Fibroblast of upper back skin (primary cell): ENCODE data around the gene PGGHG.
A peak's percentile ranks its signal among the peaks of the same experiment; 100 is the strongest.
"Not testable (repeated sequence)": the region's sequence is repeated elsewhere in the genome, so short reads cannot be mapped to it uniquely, and the experiment has no call there.

ENCODE experiments used
- DNase-seq: peaks from one replicate; pipeline ENCODE4 v3.0.0-alpha.2; 2013

Gene PGGHG

DNA sequence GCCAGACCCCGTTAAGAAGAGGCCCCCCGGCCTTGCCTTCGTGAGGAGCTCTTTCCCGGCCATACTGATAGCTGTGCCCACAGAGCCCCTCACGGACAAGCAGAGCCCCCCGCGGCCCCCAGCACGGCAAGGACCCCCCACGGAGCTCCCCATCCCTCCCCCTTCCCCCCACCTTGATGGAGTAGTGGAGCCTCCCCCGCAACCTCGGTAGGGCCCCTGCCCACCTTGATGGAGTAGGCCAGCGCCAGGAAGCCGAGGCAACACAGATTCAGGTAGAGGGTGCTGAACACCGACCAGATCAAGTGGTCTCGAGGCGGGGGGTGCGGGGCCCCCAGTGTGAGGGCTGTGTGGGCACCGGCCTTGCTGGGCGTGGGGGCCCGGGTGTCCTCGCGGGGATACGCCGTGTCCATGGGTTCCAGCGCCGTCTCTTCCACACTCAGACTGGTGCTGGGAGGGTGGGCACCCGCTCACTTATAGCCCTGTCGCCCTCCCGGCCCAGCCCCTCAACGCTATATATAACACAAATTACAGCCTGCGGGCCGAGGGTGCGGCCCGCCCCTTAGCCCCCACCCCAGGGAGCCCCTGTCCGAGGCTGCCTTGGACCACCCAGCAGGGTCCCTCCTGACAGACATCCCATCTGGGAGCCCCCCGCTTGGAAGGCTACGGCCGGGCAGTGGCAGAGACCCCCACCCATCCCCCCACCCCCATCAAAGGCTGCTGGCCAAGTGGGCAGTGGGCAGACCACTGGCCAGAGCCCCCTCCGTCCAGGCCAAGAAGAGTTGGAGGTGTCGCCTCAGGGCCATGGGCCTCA, 10.4 kb downstream of the PGGHG start, which contains the start of gene IFITM5:
TSS of gene IFITM5 (minus strand) at position 446 of the 811 bp plus-strand sequence. CDS start at position 410, 36 bp downstream.
- DNase-seq = no peak

- peak; percentile 25 for DNase-seq
Observed at GRCh38 chr11:299951-300735, 11.2 kb downstream of the PGGHG start.

GRCh38 chr11:303363-303762, 14.4 kb downstream of the PGGHG start:
- DNase-seq = no peak

DNA sequence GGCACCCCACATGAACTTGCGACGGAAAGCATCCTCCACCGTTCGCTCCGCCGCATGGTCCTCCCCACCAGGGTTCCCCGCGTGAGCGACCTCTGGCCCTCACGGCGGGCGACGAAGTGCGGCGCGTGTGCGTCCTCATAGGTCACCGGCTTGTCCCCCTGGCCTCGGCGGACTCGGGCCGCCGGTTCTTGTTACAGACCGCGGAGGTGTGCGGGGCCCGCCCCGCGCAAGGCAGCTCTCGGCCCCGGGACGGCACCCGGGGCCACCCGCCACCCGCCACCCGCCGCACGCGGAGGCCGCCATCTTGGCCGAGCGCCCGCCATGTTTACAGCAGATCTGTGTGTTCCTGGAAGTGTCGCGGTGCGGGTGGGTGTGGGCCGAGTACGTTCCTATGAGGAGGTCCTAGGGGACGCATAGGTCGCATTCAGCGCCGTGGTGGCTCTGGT, 15.2 kb downstream of the PGGHG start:
- no peak for DNase-seq

DNA sequence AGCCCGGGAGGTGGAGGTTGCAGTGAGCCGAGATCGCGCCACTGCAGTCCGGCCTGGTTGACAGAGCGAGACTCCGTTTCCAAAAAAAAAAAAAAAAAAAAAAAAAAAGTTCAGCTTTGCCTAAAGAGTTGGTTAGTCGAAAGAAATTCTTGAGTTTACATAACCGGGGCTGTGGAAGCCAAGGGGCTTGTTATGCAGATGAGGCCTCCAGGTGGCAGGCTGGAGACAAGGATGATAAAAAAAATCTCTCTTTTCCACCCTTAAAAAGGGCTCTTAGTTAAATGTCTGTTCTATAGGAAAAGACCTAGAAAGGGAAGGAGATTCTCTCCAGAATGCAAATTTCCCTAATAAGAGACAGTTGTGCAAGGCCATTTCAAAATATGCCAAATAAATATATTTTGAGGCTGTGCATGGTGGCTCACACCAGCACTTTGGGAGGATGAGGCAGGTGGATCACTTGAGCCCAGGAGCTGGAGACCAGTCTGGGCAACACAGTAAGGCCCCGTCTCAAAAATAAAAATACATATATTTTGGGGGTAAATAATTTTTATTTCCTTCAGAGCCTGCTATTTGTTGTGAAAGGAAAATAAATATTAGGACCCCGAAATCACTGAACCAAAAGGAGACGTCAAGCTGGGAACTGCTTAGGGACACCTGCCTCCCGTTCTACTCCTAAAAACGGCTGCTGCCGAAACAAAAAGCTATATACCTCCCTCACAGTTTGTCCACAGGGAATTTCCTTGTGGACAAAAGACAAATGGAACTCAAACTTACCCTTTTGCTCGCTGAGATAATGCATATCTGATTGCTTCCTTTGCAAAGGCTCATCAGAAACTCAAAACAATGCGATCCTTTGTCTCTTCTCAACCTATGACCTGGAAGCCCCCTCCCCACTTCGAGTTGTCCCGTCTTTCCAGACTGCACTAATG, 16.3 kb downstream of the PGGHG start:
- DNase-seq = peak; percentile 80

DNA sequence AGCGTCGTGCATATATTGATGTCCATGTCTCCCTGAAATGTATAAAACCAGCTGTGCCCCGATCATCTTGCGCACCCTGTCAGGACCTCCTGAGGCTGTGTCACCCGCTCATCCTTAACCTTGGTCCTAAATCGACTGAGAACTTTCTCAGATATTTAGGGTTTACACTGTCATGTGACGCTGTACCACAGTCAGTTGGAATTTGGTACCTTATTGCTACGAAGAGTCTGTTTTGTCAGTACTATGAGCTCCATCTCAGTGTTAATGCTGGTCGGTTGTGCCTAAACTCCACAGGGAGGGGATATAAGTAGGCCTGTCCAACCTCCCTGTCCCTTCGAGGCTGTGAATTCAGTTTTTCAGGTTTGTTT, 16.9 kb downstream of the PGGHG start:
- no peak for DNase-seq

DNA sequence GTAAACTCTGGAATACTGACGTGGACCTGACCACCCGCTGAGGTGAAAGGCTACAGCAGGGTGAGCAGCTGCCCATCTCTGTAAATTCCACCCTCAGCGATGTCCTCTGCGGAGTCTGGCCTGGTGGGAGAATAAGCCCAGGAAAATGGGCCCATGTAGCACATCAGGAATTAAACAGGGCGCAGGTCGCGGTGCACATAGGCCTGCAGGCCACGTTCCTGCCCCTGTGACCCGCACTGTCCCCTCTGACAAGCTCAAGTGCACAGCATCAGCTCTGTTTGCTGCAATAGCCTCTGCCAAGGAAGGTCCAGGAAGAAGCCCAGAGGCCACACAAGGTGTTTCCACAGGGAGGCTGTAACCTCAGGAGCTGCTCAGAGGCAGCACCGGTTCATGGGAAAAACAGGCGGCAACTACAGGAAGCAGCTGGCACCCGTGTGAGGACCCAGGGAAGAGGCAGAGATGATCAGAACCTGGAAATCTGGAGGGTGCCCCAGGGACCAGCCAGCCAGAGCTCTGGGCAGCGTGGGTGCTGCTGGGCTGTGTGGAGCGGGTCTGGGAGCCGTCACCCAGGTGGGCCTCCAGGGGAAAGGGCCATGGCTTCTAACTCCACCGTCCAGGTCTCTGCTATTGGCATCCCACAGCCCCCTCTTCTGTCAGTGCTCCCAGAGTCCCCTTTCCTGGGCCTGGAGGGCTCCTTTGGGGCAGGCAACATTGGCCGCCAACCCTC, 17.9 kb downstream of the PGGHG start:
- DNase-seq = no peak

- peak; percentile 91 for DNase-seq
Observed at GRCh38 chr11:307766-308708, 19.1 kb downstream of the PGGHG start, which contains the start of gene IFITM2. Gene IFITM2, plus strand, starts transcription at chr11:307816. Its CDS starts 377 bp downstream, at chr11:308193.

GRCh38 chr11:308740-309665, 20.1 kb downstream of the PGGHG start:
- not testable (repeated sequence) for DNase-seq

GRCh38 chr11:309979-310572, 21.1 kb downstream of the PGGHG start:
- not testable (repeated sequence) for DNase-seq

DNA sequence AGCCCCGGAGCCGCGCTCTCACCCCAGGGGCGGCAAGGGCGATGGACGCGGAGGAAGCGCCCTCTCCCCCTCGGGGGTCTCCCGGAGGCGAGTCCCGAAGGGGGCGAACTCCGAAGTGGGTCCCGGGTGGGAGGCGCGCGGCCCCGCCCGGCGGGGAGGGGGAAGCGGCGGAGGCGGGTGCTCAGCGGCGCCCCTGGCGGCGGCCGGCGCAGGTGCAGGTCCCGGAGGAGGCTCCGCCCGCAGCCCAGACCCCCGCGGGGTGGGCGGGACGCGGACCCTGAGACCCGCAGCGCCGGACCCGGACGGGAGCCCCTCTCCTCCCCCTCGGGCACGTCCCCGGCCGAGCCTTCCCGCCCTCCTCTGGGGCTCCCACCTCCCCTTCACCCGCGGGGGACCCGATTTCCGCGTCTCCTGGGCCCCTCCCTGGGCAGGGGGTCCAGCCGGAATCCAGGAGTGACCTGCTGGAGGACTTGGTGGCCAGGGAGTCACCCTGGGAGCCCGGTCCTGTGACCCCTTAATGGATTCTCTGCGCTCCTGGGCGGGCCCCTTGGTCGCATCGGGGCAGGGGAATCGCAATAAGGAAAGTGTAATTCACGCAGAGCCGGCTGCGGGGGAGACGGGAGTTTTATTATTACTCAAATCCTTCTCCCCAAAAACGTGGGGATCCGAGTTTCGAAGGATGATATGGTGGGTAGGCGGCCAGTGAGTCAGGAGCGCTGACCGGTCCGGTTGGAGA, 22.3 kb downstream of the PGGHG start:
- not testable (repeated sequence) for DNase-seq

- DNase-seq = no peak
Observed at GRCh38 chr11:312092-312816, 23.3 kb downstream of the PGGHG start.

DNA sequence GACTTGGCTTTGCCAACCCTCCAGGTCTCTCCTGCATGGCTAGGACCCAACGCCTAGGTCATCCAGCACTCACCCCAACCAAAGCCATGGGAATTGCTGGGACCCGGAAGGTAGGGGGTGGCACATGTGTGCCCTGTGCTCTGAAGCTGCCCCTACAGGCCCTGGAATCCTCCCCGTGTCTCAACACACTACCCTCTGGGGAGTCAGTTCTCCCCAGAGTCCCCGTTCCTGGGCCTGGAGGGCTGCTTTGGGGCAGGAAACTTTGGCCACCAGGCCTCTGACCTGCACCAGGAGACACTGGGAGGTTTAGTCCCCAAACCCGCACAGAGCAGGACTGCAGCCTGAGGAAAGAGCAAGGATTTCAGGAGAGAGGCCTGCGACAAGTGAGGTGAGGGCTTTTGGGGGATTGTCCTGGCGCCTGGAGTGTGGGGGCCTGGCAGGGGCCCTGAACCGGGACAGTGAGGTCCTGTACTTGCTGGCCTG, 24.4 kb downstream of the PGGHG start:
- no peak for DNase-seq

- DNase-seq = peak; percentile 75
Observed at GRCh38 chr11:313787-314553, 25.0 kb downstream of the PGGHG start, which contains the start of gene IFITM1. Gene IFITM1, plus strand, starts transcription at chr11:314040. Its CDS starts 131 bp downstream, at chr11:314171.

GRCh38 chr11:314554-314875, 25.6 kb downstream of the PGGHG start:
- not testable (repeated sequence) for DNase-seq

GRCh38 chr11:315051-315481, 26.1 kb downstream of the PGGHG start:
- DNase-seq = no peak

DNA sequence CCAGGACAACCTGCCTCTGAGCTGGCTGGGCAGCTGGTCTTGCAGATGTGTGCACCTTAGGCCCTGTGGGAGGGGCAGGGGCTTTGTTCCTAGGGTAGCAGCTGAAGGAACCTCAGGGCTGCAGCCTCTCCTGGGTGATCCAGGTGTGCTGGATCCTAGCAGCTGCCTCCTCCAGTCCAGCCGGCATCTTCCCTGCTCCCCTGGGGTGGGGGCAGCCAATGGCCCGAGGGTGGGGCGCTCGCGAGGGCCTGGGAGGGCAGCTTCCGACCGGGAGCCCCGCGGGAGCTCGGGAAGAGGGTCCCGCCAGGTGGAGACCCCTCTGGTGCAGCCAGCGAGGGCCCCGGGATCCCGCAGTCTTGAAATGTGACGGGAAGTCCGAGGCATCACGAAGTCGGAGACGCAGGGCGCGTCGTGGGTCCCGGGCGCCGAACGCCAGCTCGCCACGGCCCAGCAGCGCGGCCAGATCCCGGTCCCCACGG, 26.6 kb downstream of the PGGHG start:
- DNase-seq = no peak
